ENCODE results near the gene VWF. TPM values are rescaled to one million over a fixed set of nuclear protein-coding genes. Genes with fewer than 3 reads are reported as not detected.

The VWF gene
- total and polyA plus RNA-seq, 12 donors: 104 to 480 (median 253) TPM

DNA sequence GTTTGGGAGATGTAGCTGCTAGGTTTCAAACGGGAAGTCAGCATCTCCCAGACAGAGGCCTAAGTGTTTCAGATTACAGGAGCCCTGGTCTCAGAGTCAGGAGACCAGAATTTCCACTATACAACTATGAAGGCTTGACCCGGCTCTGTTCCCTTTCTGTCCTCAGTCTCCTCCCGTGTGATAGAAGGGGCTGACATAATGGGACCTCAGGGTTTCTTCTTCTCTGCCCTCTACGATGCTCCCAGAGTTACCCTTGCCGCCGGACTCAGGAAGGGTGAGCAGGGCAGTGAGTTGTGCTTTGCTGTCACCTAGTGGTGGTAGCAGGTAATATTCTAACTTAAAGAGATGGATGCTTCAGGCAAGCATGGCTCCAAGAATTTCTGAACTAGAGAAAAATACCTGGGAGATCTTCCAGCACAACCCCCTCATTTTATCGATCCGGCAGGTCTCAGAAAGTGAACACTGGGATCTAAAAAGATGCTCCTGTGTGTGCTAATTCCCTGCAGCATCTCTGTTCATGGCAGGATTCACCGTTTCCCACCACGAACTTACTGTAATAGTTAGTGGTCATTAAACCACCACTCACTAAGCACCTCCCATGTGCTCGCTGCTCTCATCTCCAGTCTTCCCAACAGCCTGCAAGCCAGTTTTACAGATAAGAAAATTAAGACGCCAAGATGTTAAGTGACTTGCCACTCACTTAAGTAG, 84.4 kb downstream of the VWF start:
- Histone ChIP-seq H3K4me3 (no peak overlapping the region), H3K4me1 (no peaks in the 10 kb centered on the region), H3K27ac (no peak overlapping the region), H3K36me3 (peaks cover 0 to 99% (median 0%) of the 10 kb centered on the region in 9 donors), H3K9me3 (no peaks in the 10 kb centered on the region), H3K27me3 (no peaks in the 10 kb centered on the region)
- ATAC-seq: peak; percentile 43 to 85 (median 76)
- peak in 1 of 2 donors; percentile 67 for DNase-seq
- intact Hi-C loops (cut with DNase I): loop anchor here (1.0 to 10.0 kb wide), 4 partner anchors 45 to 52 kb away; no protein-coding TSS in a partner anchor
- WGBS, 2 donors: 26 to 29% methylated on average over 12 of the region's 12 CpGs
- TF ChIP-seq, protein P1, sequence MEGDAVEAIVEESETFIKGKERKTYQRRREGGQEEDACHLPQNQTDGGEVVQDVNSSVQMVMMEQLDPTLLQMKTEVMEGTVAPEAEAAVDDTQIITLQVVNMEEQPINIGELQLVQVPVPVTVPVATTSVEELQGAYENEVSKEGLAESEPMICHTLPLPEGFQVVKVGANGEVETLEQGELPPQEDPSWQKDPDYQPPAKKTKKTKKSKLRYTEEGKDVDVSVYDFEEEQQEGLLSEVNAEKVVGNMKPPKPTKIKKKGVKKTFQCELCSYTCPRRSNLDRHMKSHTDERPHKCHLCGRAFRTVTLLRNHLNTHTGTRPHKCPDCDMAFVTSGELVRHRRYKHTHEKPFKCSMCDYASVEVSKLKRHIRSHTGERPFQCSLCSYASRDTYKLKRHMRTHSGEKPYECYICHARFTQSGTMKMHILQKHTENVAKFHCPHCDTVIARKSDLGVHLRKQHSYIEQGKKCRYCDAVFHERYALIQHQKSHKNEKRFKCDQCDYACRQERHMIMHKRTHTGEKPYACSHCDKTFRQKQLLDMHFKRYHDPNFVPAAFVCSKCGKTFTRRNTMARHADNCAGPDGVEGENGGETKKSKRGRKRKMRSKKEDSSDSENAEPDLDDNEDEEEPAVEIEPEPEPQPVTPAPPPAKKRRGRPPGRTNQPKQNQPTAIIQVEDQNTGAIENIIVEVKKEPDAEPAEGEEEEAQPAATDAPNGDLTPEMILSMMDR (IDR thresholded peaks at IDR 0.05): peak; percentile 65 to 89 (median 84)

DNA sequence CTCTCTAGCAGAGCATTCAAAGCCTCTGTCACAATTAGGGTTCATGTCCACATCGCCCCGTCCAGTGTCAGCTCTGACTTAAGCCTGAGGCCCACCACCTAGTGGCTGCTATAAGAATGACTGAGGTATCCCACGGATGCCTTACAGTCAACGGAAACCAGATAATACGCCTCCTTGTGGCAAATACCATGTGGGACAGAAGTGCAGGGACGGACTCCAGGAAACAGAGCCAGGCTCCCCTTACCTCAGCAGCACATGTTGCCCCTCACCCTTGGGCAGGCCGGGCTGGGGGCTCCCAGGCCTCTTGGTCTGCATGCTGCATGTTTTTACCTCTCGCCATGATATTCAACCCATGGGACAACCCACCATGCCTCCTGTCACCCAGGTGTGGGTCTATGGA, 86.3 kb downstream of the VWF start:
- ATAC-seq (peak in 6 of 8 donors; percentile 17 to 45 (median 30)), DNase-seq (no peak)
- TF ChIP-seq, protein P1 (IDR thresholded peaks at IDR 0.05): peak; percentile 24 to 70 (median 55)
- H3K9me3 ChIP-seq: no peaks in the 10 kb centered on the region
- intact Hi-C loops (cut with DNase I): loop anchor here in 4 of 10 donors (2.0 kb wide), 2 partner anchors 47 to 49 kb away; no protein-coding TSS in a partner anchor
- no peaks in the 10 kb centered on the region for H3K27me3 ChIP-seq
- no peak overlapping the region for H3K4me3 ChIP-seq
- H3K4me1 ChIP-seq: no peaks in the 10 kb centered on the region
- H3K27ac ChIP-seq: no peak overlapping the region
- 59% methylated on average over 8 of the region's 8 CpGs for WGBS, 2 donors
- peaks cover 0 to 99% (median 0%) of the 10 kb centered on the region in 9 donors for H3K36me3 ChIP-seq

DNA sequence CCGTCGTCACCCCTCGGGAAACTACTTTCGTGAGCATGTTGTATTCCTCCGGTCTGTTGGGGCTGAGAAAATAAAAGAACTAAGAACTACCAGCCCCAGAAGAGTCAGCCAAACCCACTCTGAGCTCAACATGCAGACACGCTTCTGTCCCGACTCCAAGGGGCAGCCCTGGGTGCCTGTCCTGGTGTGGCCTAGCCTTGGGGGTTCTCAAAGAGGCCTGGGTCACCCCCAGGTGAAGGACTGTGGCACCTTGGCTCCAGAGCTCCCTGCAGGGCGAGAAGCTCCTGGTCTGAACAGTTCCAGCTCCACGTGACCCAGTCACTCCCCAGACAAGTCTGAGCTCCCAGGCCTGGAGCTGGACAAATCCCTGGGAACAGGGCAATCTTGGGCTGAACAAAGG, 87.0 kb downstream of the VWF start:
- ATAC-seq: no peak
- no peaks in the 10 kb centered on the region for H3K27me3 ChIP-seq
- DNase-seq: no peak
- H3K36me3 ChIP-seq: peaks cover 0 to 99% (median 0%) of the 10 kb centered on the region in 9 donors
- no peaks in the 10 kb centered on the region for H3K9me3 ChIP-seq
- H3K4me1 ChIP-seq: no peaks in the 10 kb centered on the region
- intact Hi-C loops (cut with DNase I): no loop called here
- 84 to 86% methylated on average over 9 of the region's 9 CpGs for WGBS, 2 donors
- no peak overlapping the region for H3K4me3 ChIP-seq
- no peak overlapping the region for H3K27ac ChIP-seq
- TF ChIP-seq, protein P1 (IDR thresholded peaks at IDR 0.05): no peak

DNA sequence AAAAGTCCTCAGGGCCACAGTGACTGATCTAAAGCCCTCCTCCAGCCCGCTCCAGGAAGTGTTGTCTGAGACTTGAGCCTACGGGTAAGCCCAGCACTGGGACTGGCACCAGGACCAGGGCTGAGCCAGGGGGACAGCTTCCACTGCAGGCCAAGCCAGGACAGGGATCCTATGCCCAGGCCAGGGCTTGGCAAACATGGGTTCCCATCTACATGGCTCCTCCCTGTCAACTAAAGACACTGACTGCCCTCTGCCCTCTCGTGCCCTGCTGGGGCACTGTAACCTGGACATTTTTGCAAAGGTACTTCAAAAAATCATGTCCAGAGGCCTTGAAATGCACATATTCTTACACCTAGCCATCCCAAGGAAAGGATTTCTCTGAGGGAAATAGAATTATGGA, 88.0 kb downstream of the VWF start:
- TF ChIP-seq, protein P1 (IDR thresholded peaks at IDR 0.05): no peak
- H3K27ac ChIP-seq: no peak overlapping the region
- intact Hi-C loops (cut with DNase I): no loop called here
- H3K4me3 ChIP-seq: no peak overlapping the region
- H3K27me3 ChIP-seq: no peaks in the 10 kb centered on the region
- no peak for ATAC-seq
- H3K36me3 ChIP-seq: peaks cover 0 to 96% (median 0%) of the 10 kb centered on the region in 9 donors
- H3K9me3 ChIP-seq: no peaks in the 10 kb centered on the region
- DNase-seq: no peak
- H3K4me1 ChIP-seq: no peaks in the 10 kb centered on the region
- WGBS, 2 donors: 87 to 88% methylated on average over 3 of the region's 3 CpGs
